H9 (cell line): ENCODE results near the gene CACNA1I. TPM values are rescaled to one million over a fixed set of nuclear protein-coding genes. Genes with fewer than 3 reads are reported as not detected.

Experiments used
- DNase-seq: peaks from one replicate; pipeline ENCODE4 v3.0.0-alpha.2; 2017
- H2AFZ ChIP-seq: one replicate; pipeline ENCODE4 v1.6.1; 2013; ENCODE audit warnings: mild to moderate bottlenecking, low read length, control low read depth, moderate library complexity
- H2AK5ac ChIP-seq: 2 replicates; pipeline ENCODE4 v1.6.1; 2013; ENCODE audit warnings: low read length, control low read depth, mixed read lengths; ENCODE audit not compliant: insufficient read length
- H2BK120ac ChIP-seq: one replicate; pipeline ENCODE4 v1.6.1; 2013; ENCODE audit warnings: low read depth, mild to moderate bottlenecking, low read length, control low read depth, inconsistent platforms; ENCODE audit not compliant: poor library complexity, severe bottlenecking
- H2BK12ac ChIP-seq: 2 replicates; pipeline ENCODE4 v1.6.1; 2013; ENCODE audit warnings: low read length, control low read depth, mixed read lengths, low read depth; ENCODE audit not compliant: insufficient read length
- H2BK15ac ChIP-seq: 2 replicates; pipeline ENCODE4 v1.6.1; 2013; ENCODE audit warnings: low read depth, low read length, control low read depth
- H2BK20ac ChIP-seq: one replicate; pipeline ENCODE4 v1.6.1; 2013; ENCODE audit warnings: low read depth, mild to moderate bottlenecking, low read length, control low read depth, inconsistent platforms; ENCODE audit not compliant: poor library complexity, severe bottlenecking
- H2BK5ac ChIP-seq: 2 replicates; pipeline ENCODE4 v1.6.1; 2013; ENCODE audit warnings: low read length, control low read depth, mixed read lengths; ENCODE audit not compliant: insufficient read length
- H3K14ac ChIP-seq: 2 replicates; pipeline ENCODE4 v1.6.1; 2013; ENCODE audit warnings: low read length, control low read depth; ENCODE audit not compliant: insufficient read depth
- H3K18ac ChIP-seq: 2 replicates; pipeline ENCODE4 v1.6.1; 2013; ENCODE audit warnings: low read depth, mild to moderate bottlenecking, mixed read lengths, low read length, control low read depth; ENCODE audit not compliant: insufficient read length
- H3K23ac ChIP-seq: 2 replicates; pipeline ENCODE4 v1.6.1; 2013; ENCODE audit warnings: low read length, control low read depth, mixed read lengths, low read depth; ENCODE audit not compliant: insufficient read length
- H3K23me2 ChIP-seq: 2 replicates; pipeline ENCODE4 v1.6.1; 2013; ENCODE audit warnings: low read depth, mild to moderate bottlenecking, mixed read lengths, low read length, control low read depth; ENCODE audit not compliant: insufficient read length, poor library complexity, severe bottlenecking
- H3K27ac ChIP-seq: 2 replicates; pipeline ENCODE4 v1.5.1; 2013; ENCODE audit warnings: low read length, control low read depth, mixed read lengths, low read depth; ENCODE audit not compliant: insufficient read length
- H3K27me3 ChIP-seq: 2 replicates; pipeline ENCODE4 v1.6.1; 2013; ENCODE audit warnings: low read length, control low read depth, inconsistent platforms; ENCODE audit not compliant: insufficient read depth
- H3K4ac ChIP-seq: 2 replicates; pipeline ENCODE4 v1.6.1; 2013; ENCODE audit warnings: low read depth, mild to moderate bottlenecking, control low read depth, inconsistent platforms, low read length, moderate library complexity
- H3K4me1 ChIP-seq: 2 replicates; pipeline ENCODE4 v1.6.1; 2013; ENCODE audit warnings: low read length, control low read depth, inconsistent platforms; ENCODE audit not compliant: insufficient read depth
- H3K4me2 ChIP-seq: 2 replicates; pipeline ENCODE4 v1.6.1; 2013; ENCODE audit warnings: low read length, control low read depth, mixed read lengths; ENCODE audit not compliant: insufficient read length, insufficient read depth
- H3K56ac ChIP-seq: 2 replicates; pipeline ENCODE4 v1.6.1; 2013; ENCODE audit warnings: low read depth, mild to moderate bottlenecking, mixed read lengths, low read length, control low read depth; ENCODE audit not compliant: insufficient read length
- H3K79me1 ChIP-seq: 2 replicates; pipeline ENCODE4 v1.6.1; 2013; ENCODE audit warnings: low read depth, mild to moderate bottlenecking, moderate library complexity, low read length, control low read depth, inconsistent platforms; ENCODE audit not compliant: insufficient read depth, poor library complexity, severe bottlenecking
- H3K79me2 ChIP-seq: 2 replicates; pipeline ENCODE4 v1.6.1; 2013; ENCODE audit warnings: low read length, control low read depth, inconsistent platforms; ENCODE audit not compliant: insufficient read depth
- H3K9ac ChIP-seq: 2 replicates; pipeline ENCODE4 v1.6.1; 2013; ENCODE audit warnings: low read length, control low read depth, mixed read lengths; ENCODE audit not compliant: insufficient read length; ENCODE audit errors: extremely low read depth
- H3K9me3 ChIP-seq: one replicate; pipeline ENCODE4 v1.6.1; 2013; ENCODE audit warnings: low read depth, low read length, inconsistent platforms; ENCODE audit not compliant: control insufficient read depth
- H3T11ph ChIP-seq: one replicate; pipeline ENCODE4 v1.6.1; 2013; ENCODE audit warnings: mild to moderate bottlenecking, low read length, control low read depth, inconsistent platforms
- H4K20me1 ChIP-seq: one replicate; pipeline ENCODE4 v1.6.1; 2013; ENCODE audit not compliant: control insufficient read depth, insufficient read length, insufficient read depth
- H4K5ac ChIP-seq: 2 replicates; pipeline ENCODE4 v1.6.1; 2013; ENCODE audit warnings: low read depth, mild to moderate bottlenecking, mixed read lengths, low read length, control low read depth; ENCODE audit not compliant: insufficient read length
- H4K8ac ChIP-seq: replicated peaks from 2 replicates; pipeline ENCODE4 v1.6.1; 2013; ENCODE audit warnings: low read length, control low read depth, mixed read lengths, low read depth; ENCODE audit not compliant: insufficient read length
- H4K91ac ChIP-seq: 2 replicates; pipeline ENCODE4 v1.6.1; 2013; ENCODE audit warnings: low read depth, mild to moderate bottlenecking, moderate library complexity, mixed read lengths, low read length, control low read depth; ENCODE audit not compliant: insufficient read length
- H3K27ac Mint-ChIP-seq, 3 experiments: 2 replicates in 2 of 3; 3 replicates in 1 of 3; pipeline ENCODE4 v1.8.0; 2020 to 2021; ENCODE audit warnings: mixed read lengths in 3 of 3, mild to moderate bottlenecking in 1 of 3, moderate library complexity in 1 of 3
- H3K27me3 Mint-ChIP-seq: 2 replicates; pipeline ENCODE4 v1.8.0; 2021; ENCODE audit warnings: low read depth, mild to moderate bottlenecking, moderate library complexity, mixed read lengths
- H3K36me3 Mint-ChIP-seq, 3 experiments: 2 replicates in 2 of 3; 3 replicates in 1 of 3; pipeline ENCODE4 v1.8.0; 2020 to 2021; ENCODE audit warnings: low read depth in 3 of 3, mixed read lengths in 3 of 3; ENCODE audit not compliant: insufficient read depth in 1 of 3
- H3K4me1 Mint-ChIP-seq, 2 experiments: 2 replicates each; pipeline ENCODE4 v1.8.0; 2020; ENCODE audit warnings: mixed read lengths in 2 of 2
- H3K4me3 Mint-ChIP-seq, 2 experiments: 2 replicates in 1 of 2; 3 replicates in 1 of 2; pipeline ENCODE4 v1.8.0; 2020 to 2021; ENCODE audit warnings: mild to moderate bottlenecking in 2 of 2, mixed read lengths in 2 of 2, moderate library complexity in 1 of 2
- H3K9me3 Mint-ChIP-seq, 2 experiments: 2 replicates in 1 of 2; 3 replicates in 1 of 2; pipeline ENCODE4 v1.8.0; 2020; ENCODE audit warnings: mild to moderate bottlenecking in 2 of 2, mixed read lengths in 2 of 2, moderate library complexity in 1 of 2
- WGBS: extraction: QIAGEN DNeasy Blood & Tissue Kit; methylation state at CpG from one replicate; pipeline ENCODE4 v1.1.7; 2013; ENCODE audit warnings: missing lambda C conversion rate, low lambda C conversion rate, mixed read lengths; ENCODE audit not compliant: insufficient read length; ENCODE audit errors: extremely low coverage; 5-methylcytosine and 5-hydroxymethylcytosine counted together
- total RNA-seq: library from RNA; stranded (reverse); gene quantifications from 2 replicates; pipeline ENCODE4 v1.2.1, GENCODE V29; 2021
- TF ChIP-seq, protein P1 (sequence below): fragments of 200-600 bp; sonication (generic); conservative IDR thresholded peaks from 3 replicates; pipeline ENCODE4 v1.8.0; 2021; ENCODE audit warnings: antibody characterized with exemption, mild to moderate bottlenecking

CACNA1I gene
- total RNA-seq, 1 experiment from 2014 or later: 0.50 TPM

DNA sequence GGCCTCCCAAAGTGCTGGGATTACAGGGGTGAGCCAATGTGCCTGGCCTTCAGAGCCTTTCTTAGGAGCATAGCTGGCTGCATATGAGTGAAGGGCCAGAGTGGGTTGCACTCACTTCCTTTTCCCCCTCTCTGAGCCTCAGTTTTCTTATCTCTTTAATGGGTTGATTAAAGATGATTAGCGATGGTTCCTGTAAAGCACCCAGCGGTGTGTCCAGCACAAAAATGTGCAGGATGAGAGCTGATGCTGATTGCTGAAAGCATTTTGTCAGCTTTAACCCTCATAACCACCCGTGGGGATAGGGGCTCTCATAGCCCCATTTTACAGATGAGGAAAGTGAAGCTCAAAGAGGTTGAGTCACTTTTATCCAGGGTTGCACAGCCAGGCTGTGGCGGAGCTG is 5.5 kb downstream of the CACNA1I start:
- Mint-ChIP-seq H3K27ac (no peak overlapping the region), H3K4me3 (no peak overlapping the region), H3K27me3 (peaks cover 24% of the 10 kb centered on the region), H3K36me3 (no peaks in the 10 kb centered on the region; a peak in 1 of 7 replicates), H3K9me3 (no peaks in the 10 kb centered on the region), H3K4me1 (peaks cover 8 to 17% of the 10 kb centered on the region in 2 experiments)
- H3K27me3 ChIP-seq: no peaks in the 10 kb centered on the region
- no peak overlapping the region for H2AFZ ChIP-seq
- DNase-seq: no peak
- H4K5ac ChIP-seq: no peak overlapping the region
- H4K91ac ChIP-seq: no peak overlapping the region
- H3K56ac ChIP-seq: no peak overlapping the region
- H3K27ac ChIP-seq: no peak overlapping the region
- no peaks in the 10 kb centered on the region for H3K79me1 ChIP-seq
- H3K79me2 ChIP-seq: no peaks in the 10 kb centered on the region
- no peak overlapping the region for H2BK15ac ChIP-seq
- no peaks in the 10 kb centered on the region for H3K9me3 ChIP-seq
- no peak overlapping the region for H3T11ph ChIP-seq
- H3K4me1 ChIP-seq: no peaks in the 10 kb centered on the region
- H3K23me2 ChIP-seq: no peaks in the 10 kb centered on the region
- no peak overlapping the region for H2BK20ac ChIP-seq
- no peak overlapping the region for H2AK5ac ChIP-seq
- no peak overlapping the region for H3K9ac ChIP-seq
- H4K8ac ChIP-seq: no peak overlapping the region
- H3K4me2 ChIP-seq: no peak overlapping the region
- H3K18ac ChIP-seq: no peak overlapping the region
- H3K14ac ChIP-seq: no peak overlapping the region
- no peak overlapping the region for H2BK5ac ChIP-seq
- no CpG with 5 or more reads among the region's 4 CpGs for WGBS
- no peak overlapping the region for H2BK120ac ChIP-seq
- TF ChIP-seq, protein P1, sequence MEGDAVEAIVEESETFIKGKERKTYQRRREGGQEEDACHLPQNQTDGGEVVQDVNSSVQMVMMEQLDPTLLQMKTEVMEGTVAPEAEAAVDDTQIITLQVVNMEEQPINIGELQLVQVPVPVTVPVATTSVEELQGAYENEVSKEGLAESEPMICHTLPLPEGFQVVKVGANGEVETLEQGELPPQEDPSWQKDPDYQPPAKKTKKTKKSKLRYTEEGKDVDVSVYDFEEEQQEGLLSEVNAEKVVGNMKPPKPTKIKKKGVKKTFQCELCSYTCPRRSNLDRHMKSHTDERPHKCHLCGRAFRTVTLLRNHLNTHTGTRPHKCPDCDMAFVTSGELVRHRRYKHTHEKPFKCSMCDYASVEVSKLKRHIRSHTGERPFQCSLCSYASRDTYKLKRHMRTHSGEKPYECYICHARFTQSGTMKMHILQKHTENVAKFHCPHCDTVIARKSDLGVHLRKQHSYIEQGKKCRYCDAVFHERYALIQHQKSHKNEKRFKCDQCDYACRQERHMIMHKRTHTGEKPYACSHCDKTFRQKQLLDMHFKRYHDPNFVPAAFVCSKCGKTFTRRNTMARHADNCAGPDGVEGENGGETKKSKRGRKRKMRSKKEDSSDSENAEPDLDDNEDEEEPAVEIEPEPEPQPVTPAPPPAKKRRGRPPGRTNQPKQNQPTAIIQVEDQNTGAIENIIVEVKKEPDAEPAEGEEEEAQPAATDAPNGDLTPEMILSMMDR: no peak
- H2BK12ac ChIP-seq: no peak overlapping the region
- no peak overlapping the region for H3K4ac ChIP-seq
- H3K23ac ChIP-seq: no peak overlapping the region
- no peaks in the 10 kb centered on the region for H4K20me1 ChIP-seq
